GM18520 (cell line): ENCODE measurements around the gene VWA8.
"Not testable (repeated sequence)": the region's sequence is repeated elsewhere in the genome, so short reads cannot be mapped to it uniquely, and the experiment has no call there.

Source experiments
- ATAC-seq: cut with Tn5 transposase; IDR thresholded peaks from one replicate; pipeline ENCODE4 v1.9.1; 2021; ENCODE audit not compliant: unreplicated experiment

The VWA8 gene

GRCh38 chr13:41565216-41565615, 395.7 kb downstream of the VWA8 start:
- ATAC-seq, result no peak

GRCh38 chr13:41563984-41564365, 396.9 kb downstream of the VWA8 start:
- ATAC-seq, result no peak

- ATAC-seq, result no peak
Observed at GRCh38 chr13:41563341-41563983, 397.4 kb downstream of the VWA8 start.

- no peak for ATAC-seq
Observed at GRCh38 chr13:41562541-41563178, 398.2 kb downstream of the VWA8 start.

DNA sequence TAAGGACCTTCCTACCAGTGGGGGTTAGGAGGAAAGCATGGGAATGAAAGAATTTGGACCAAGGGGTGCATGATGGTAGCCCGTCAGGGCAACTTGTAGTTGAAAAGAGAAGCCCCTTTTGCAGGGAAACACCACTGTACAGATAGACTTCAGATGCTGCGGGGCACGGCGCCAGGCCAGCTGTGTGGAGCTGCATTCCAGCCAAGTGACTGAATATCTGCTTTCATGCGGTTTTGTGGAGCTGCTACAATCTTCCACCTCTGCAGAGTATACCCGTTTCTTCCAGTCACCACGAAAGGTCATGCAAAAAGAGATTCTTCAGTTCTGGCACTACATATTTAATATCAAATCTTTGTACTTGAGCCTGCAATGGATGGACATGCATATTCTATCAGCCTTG, 398.8 kb downstream of the VWA8 start:
- no peak for ATAC-seq

DNA sequence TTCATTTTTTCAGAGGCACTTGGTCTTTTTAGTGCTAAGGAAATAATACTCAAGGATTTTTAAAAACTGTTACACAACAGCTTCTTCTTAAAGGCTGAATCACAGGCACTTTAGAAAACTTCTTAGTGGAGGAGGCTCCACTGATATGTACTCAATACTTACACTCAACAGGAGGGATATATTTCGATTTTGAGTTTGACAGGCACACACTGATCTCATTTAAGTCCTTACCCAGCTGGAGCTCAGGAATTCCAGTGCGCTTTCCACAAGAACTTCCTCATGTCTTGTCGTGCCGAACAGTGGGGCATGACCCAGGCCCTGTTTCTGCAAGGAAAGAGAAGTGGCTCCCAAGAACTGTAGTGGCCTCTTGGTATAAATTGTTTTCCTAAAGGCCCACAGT, 399.7 kb downstream of the VWA8 start:
- ATAC-seq, result no peak

DNA sequence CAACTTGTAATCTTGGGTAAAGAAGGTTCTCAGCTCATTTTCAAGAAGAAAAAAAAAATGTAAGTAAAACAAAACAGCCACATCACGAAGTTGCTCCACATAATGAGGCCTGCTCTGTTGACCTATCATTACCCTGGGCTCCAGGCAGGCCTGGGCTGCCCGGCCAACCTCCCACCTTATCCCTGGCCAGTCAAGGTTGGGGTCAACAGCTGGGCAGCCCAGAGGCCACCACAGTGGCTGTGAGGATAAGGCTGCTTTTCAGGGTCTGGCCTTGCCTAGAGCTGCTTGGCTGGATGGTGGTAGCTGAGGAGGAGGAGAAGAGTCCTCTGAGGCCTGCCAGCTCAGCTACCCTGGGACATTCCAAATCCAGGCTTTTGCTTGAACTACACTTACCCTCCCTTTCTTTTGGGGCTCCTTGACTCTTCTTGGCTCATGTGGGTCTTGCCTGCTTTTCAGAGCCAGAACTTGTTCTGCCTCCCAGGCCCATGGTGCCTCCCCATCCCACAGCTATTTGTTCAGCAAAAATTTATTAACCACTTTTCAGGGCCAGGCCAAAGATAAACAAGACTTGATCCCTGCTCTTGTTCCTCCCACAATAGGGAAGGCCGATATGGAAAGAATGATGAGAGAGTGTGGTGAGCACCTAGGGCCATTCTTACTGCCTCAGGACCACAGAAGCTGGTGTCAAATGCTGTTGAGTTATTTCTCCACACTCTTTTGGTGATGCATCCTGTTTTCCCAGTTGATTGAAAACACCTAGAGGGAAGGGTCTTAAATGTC, 401.9 kb downstream of the VWA8 start:
- ATAC-seq, result no peak

DNA sequence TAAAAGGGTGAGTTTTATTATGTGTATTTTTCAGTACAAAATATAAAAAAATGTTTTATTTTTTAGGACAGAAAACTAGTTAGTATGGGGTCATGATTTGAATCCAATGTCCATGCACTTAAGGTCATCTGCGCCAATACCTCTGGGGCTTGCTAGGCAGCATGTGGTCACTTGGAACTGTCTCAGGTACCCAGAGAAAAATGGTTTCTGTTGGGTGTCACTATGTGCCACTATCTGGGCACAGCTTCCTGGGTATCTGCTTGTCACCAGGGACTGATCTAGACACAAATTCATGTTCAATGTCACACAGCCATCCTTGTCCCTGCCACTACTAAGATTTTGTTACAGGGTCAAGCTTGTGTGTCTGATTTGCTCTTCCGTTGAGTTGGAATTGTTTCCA, 403.2 kb downstream of the VWA8 start:
- no peak for ATAC-seq

DNA sequence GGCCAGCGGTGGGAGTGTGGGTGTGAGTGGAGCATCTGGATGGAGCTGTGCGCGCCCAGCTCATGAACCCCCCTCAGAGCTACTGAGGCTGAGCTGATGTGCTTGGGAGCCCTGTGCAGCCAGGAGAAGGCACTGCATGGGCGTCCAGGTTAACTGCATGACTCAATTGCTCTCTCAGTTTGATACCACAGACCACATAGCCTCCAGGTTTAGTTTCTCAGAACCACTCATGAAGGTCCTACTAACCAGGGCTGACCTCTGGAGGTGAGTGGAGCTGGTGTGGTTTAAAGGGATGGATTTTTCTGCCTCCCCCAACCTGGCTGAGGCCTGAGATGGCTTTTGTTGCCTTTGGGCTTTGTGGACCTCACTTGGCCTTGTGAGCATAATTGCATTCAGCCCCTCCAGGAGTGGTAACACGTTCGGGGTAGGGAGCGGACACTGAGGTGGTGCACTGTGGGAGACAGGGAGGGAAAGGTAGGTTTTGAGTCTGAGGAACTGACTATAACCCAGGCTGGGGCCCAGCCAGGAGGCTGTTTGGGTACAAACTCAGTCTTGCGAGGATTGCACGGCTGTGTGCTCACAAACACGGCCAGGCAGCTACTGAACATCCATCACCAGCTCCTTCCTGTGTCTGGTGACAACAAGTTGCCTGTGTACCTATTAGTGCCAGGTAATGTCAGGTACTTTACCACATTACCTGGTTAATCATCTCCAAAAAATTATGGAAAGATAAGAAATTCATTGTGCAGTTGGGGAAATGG, 406.1 kb downstream of the VWA8 start:
- peak; percentile 85 for ATAC-seq

- no peak for ATAC-seq
Observed at GRCh38 chr13:41554180-41554579, 406.7 kb downstream of the VWA8 start.

DNA sequence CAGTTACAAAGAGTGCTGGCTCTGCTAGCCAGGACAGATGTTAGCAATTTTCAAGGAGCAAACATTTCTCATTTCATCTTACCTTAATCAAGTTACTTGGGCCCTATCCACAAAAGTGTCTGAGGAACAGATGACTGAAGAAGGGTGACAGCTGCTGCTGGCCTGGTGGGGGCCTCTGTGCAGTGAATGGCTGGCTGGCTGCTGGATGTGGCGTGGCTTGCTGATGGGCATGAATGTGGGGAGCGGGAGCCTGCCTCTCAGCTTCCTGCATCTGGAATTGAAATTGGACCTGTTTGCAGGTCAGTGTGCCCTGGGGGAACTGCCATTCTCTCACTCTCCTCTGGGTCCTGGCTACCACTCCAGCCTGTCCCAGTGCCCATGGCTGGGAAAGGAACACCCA, 408.9 kb downstream of the VWA8 start:
- no peak for ATAC-seq

DNA sequence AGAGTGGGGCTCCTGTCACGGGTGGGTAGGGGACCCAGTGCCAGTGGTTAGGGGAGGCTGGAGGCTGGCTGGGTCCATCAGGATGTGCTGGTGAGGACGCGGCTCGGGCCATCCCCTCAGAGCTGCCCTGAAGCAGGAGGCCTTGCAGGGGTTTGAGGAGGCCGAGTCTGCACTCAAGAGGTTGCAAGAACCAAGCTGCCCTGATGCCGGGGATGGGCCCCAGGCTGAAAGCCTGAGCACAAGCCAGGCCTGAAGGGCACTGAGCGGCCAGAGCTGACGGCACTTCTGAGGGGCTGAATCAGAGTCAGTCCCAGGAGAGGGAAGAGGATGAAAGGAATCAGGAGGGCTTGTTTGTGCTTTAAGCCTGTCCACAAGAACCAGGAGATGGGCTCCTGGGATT, 410.6 kb downstream of the VWA8 start:
- ATAC-seq, result no peak

GRCh38 chr13:41549491-41549890, 411.4 kb downstream of the VWA8 start:
- ATAC-seq, result no peak

- no peak for ATAC-seq
Observed at GRCh38 chr13:41548910-41549309, 412.0 kb downstream of the VWA8 start.

DNA sequence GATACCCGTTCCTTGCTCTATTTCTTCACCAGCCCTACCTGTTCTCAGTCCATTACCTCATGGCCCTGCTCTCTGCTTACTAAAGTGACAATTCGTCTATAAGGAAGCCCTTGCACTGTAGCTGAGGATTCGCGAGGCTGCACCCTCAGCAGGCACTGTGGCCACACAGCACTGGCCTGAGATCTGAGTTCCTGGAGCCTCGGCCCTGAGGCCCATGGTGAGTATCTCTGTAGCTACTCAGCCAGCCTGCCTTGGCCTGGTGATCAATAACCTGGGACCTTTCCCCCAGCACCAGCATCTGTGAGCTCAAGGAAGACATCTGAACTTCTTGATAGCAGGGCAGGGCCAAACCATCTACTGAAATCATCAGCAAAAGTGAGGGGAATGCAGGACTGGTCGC, 412.9 kb downstream of the VWA8 start:
- no peak for ATAC-seq

DNA sequence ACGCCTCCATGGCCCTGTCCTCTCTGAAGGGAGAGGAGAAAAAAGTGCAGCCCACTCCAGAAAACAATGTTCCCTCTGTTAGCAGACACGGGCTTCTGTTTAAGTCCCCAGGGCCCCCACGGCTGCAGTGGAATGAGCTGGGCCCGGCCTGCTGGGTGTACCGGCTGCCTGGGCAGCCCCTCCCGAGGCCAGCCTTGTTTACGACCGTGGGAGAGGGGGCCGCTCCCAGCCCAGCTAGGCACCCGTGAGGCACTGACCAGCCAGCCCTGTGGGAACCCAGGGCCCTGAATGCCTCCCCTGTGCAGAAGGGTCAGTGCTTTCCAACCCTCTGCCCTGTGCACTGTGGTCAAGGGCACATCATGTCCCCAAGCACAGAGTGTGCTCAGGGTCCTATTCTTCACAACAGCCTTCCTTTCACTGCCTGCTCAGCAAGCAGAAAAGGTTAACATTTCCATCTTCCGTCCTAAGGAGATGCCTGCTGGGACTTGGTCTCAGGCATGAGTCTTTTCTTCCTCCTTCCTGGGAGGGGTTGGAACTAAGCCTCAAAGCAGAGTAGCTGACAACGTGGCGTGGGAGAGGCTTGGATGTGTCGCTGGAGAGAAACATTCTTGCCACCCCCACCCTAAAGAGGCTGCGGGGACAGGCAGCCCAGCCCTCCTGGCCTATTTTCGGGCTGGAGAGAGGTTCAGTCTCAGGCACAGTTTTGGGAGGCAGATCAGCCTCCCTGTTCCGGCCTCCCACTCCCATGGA, 413.5 kb downstream of the VWA8 start:
- no peak for ATAC-seq

GRCh38 chr13:41546372-41547190, 414.3 kb downstream of the VWA8 start:
- no peak for ATAC-seq

- ATAC-seq, result no peak
Observed at GRCh38 chr13:41545432-41545707, 415.5 kb downstream of the VWA8 start.

DNA sequence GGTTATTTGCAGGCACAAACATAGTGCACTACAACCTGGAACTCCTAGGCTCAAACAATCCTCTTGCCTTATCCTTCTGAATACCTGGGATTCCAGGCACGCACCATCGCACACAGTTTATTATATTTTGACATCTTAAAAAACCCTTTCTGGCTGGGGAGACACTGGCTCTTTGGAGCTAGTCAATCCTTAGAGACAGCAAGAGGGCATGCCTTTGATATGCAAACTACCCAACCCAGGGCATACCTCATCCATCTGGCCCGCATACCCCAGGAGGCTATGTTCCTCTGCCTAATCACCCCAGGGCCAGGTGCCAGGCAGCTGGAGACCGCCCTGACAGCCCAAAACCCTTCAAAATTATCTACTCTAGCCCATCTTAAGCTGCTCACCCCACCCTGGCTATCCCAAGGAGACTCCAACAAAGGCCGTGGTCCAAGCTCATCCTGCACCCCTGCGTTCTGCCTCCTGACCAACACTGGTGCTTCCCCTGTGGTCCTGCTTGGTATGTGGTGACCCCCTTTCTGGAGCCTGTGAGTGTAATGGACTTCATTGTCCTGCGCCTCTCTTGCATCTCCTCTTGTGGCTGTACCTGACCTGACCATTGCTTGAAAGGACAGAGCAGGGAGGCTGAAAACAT, 417.1 kb downstream of the VWA8 start:
- no peak for ATAC-seq

DNA sequence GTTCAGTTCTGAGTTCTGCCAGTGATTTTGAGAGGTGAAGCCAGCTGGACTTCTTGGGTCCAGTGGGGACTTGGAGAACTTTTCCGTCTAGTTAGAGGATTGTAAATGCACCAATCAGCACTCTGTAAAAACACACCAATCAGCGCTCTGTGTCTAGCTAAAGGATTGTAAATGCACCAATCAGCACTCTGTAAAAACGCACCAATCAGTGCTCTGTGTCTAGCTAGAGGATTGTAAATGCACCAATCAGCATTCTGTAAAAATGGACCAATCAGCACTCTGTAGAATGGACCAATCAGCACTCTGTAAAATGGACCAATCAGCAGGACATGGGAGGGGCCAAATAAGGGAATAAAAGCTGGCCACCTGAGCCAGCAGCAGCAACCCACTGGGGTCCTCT, 418.1 kb downstream of the VWA8 start:
- not testable (repeated sequence) for ATAC-seq
